ENCODE data around the gene FHIT.

The FHIT gene

GRCh38 chr3:60854791-60855190 lies 396.5 kb downstream of the FHIT start:
- Histone ChIP-seq H4K20me1 (ENCODE audit: control insufficient read depth, insufficient read depth, low read depth, low read length) (no peaks in the 10 kb centered on the region), H3K79me2 (ENCODE audit: control insufficient read depth, low read length) (no peaks in the 10 kb centered on the region), H3K4me3 (ENCODE audit: low read length) (no peak overlapping the region), H3F3A (ENCODE audit: control insufficient read depth, insufficient read depth) (no peaks in the 10 kb centered on the region), H3K27ac (ENCODE audit: low read depth, low read length) (no peak overlapping the region), H3K4me1 (ENCODE audit: control insufficient read depth, low read length) (no peaks in the 10 kb centered on the region), H3K36me3 (ENCODE audit: control insufficient read depth, low read length) (no peaks in the 10 kb centered on the region), H3K9me2 (replicated peaks; ENCODE audit: control insufficient read depth, low read length) (no peaks in the 10 kb centered on the region), H3K4me2 (ENCODE audit: low read length) (no peak overlapping the region), H3K27me3 (ENCODE audit: control insufficient read depth, low read length) (no peaks in the 10 kb centered on the region), H3K9me3 (ENCODE audit: control insufficient read depth, insufficient read depth, low read length) (no peaks in the 10 kb centered on the region)
- TF ChIP-seq EZH2phosphoT487 (IDR thresholded peaks at IDR 0.05; ENCODE audit: borderline replicate concordance, low read length) (no peak), CTCF (IDR thresholded peaks at IDR 0.05; ENCODE audit: low read depth, low read length, poor library complexity, severe bottlenecking) (no peak)

- Histone ChIP-seq H3K4me1 (ENCODE audit: control insufficient read depth, low read length) (peaks cover 3% of the 10 kb centered on the region; the same call in 1 of the 2 replicates), H3K36me3 (ENCODE audit: control insufficient read depth, low read length) (no peaks in the 10 kb centered on the region), H3K79me2 (ENCODE audit: control insufficient read depth, low read length) (no peaks in the 10 kb centered on the region), H3K4me3 (ENCODE audit: low read length) (no peak overlapping the region), H3K27me3 (ENCODE audit: control insufficient read depth, low read length) (no peaks in the 10 kb centered on the region), H3K9me3 (ENCODE audit: control insufficient read depth, insufficient read depth, low read length) (no peaks in the 10 kb centered on the region), H3K9me2 (replicated peaks; ENCODE audit: control insufficient read depth, low read length) (no peaks in the 10 kb centered on the region; the same call in 1 of the 2 replicates), H3K4me2 (ENCODE audit: low read length) (no peak overlapping the region), H3K27ac (ENCODE audit: low read depth, low read length) (no peak overlapping the region), H4K20me1 (ENCODE audit: control insufficient read depth, insufficient read depth, low read depth, low read length) (no peaks in the 10 kb centered on the region), H3F3A (ENCODE audit: control insufficient read depth, insufficient read depth) (no peaks in the 10 kb centered on the region)
- TF ChIP-seq CTCF (IDR thresholded peaks at IDR 0.05; ENCODE audit: low read depth, low read length, poor library complexity, severe bottlenecking) (no peak), EZH2phosphoT487 (IDR thresholded peaks at IDR 0.05; ENCODE audit: borderline replicate concordance, low read length) (no peak)
Observed at GRCh38 chr3:60847791-60848190, 403.5 kb downstream of the FHIT start.

- Histone ChIP-seq H3K27ac (ENCODE audit: low read depth, low read length) (no peak overlapping the region), H3F3A (ENCODE audit: control insufficient read depth, insufficient read depth) (no peaks in the 10 kb centered on the region), H3K9me3 (ENCODE audit: control insufficient read depth, insufficient read depth, low read length) (no peaks in the 10 kb centered on the region), H3K27me3 (ENCODE audit: control insufficient read depth, low read length) (no peaks in the 10 kb centered on the region), H3K79me2 (ENCODE audit: control insufficient read depth, low read length) (no peaks in the 10 kb centered on the region), H3K4me3 (ENCODE audit: low read length) (no peak overlapping the region), H3K36me3 (ENCODE audit: control insufficient read depth, low read length) (no peaks in the 10 kb centered on the region), H3K4me1 (ENCODE audit: control insufficient read depth, low read length) (peaks cover 3% of the 10 kb centered on the region; the same call in 1 of the 2 replicates), H3K4me2 (ENCODE audit: low read length) (no peak overlapping the region), H3K9me2 (replicated peaks; ENCODE audit: control insufficient read depth, low read length) (no peaks in the 10 kb centered on the region; the same call in 1 of the 2 replicates), H4K20me1 (ENCODE audit: control insufficient read depth, insufficient read depth, low read depth, low read length) (no peaks in the 10 kb centered on the region)
- TF ChIP-seq EZH2phosphoT487 (IDR thresholded peaks at IDR 0.05; ENCODE audit: borderline replicate concordance, low read length) (no peak), CTCF (IDR thresholded peaks at IDR 0.05; ENCODE audit: low read depth, low read length, poor library complexity, severe bottlenecking) (no peak)
Observed at GRCh38 chr3:60844256-60844655, 407.0 kb downstream of the FHIT start.
